OCI-LY3 (cell line): ENCODE measurements around the gene CYTH3.

ENCODE experiments used
- H2AFZ ChIP-seq: fragments of 200-600, 300-600 bp; shearing (Covaris generic); 2 replicates; pipeline ENCODE4 v1.6.0; 2014; ENCODE audit warnings: antibody characterized with exemption, low read depth, low read length
- H3K27ac ChIP-seq: fragments of 200-600, 300-600 bp; sonication (generic); 2 replicates; pipeline ENCODE4 v1.5.1; 2014; ENCODE audit warnings: mild to moderate bottlenecking, low read length, moderate library complexity, mixed read lengths
- H3K27me3 ChIP-seq: fragments of 200-600, 300-600 bp; sonication (generic); 2 replicates; pipeline ENCODE4 v1.6.1; 2014; ENCODE audit warnings: low read depth, low read length, mixed read lengths
- H3K36me3 ChIP-seq: fragments of 200-600, 300-600 bp; sonication (generic); replicated peaks from 2 replicates; pipeline ENCODE3; 2014; ENCODE audit warnings: low read depth, low read length, mixed read lengths
- H3K4me1 ChIP-seq: fragments of 300-600, 200-600 bp; sonication (generic); 2 replicates; pipeline ENCODE4 v1.6.1; 2014; ENCODE audit warnings: low read length, mixed read lengths
- H3K4me2 ChIP-seq: fragments of 200-600, 300-600 bp; sonication (generic); 2 replicates; pipeline ENCODE4 v1.6.1; 2014; ENCODE audit warnings: low read length, mixed read lengths
- H3K4me3 ChIP-seq: fragments of 300-600, 200-600 bp; sonication (generic); 2 replicates; pipeline ENCODE4 v1.5.1; 2014; ENCODE audit warnings: antibody characterized with exemption, mild to moderate bottlenecking, low read length, moderate library complexity
- H3K79me2 ChIP-seq: fragments of 300-600, 200-600 bp; shearing (Covaris generic); 2 replicates; pipeline ENCODE4 v1.6.1; 2014; ENCODE audit warnings: mild to moderate bottlenecking, low read length, mixed read lengths
- H3K9ac ChIP-seq: fragments of 300-600, 200-600 bp; shearing (Covaris generic); 2 replicates; pipeline ENCODE4 v1.6.0; 2014; ENCODE audit warnings: mild to moderate bottlenecking, low read length, moderate library complexity
- H3K9me3 ChIP-seq: fragments of 200-600, 300-600 bp; shearing (Covaris generic); 2 replicates; pipeline ENCODE4 v1.6.1; 2014; ENCODE audit warnings: low read length, mixed read lengths; ENCODE audit not compliant: insufficient read depth
- H4K20me1 ChIP-seq: fragments of 200-600, 300-600 bp; sonication (generic); 2 replicates; pipeline ENCODE4 v1.6.1; 2016; ENCODE audit warnings: low read length, mixed read lengths; ENCODE audit not compliant: insufficient read depth
- CTCF ChIP-seq: fragments of 200-600, 300-600 bp; sonication (generic); IDR thresholded peaks from 2 replicates; pipeline ENCODE4 v1.5.1; 2014; ENCODE audit warnings: antibody characterized with exemption, low read length, low read depth
- EZH2phosphoT487 ChIP-seq: fragments of 200-600 bp; shearing (Covaris generic); IDR thresholded peaks from 2 replicates; pipeline ENCODE4 v1.6.1; 2018; ENCODE audit warnings: antibody characterized with exemption, mixed run types, low read depth

Gene CYTH3

GRCh38 chr7:6251653-6252052 is 20.8 kb downstream of the CYTH3 start:
- Histone ChIP-seq H3K9me3 (no peaks in the 10 kb centered on the region), H3K4me1 (peaks cover 3% of the 10 kb centered on the region), H3K27ac (no peak overlapping the region), H4K20me1 (no peaks in the 10 kb centered on the region), H3K27me3 (peaks cover 2% of the 10 kb centered on the region; the same call in 1 of the 2 replicates), H3K4me3 (no peak overlapping the region), H3K36me3 (no peaks in the 10 kb centered on the region), H2AFZ (no peak overlapping the region), H3K79me2 (no peaks in the 10 kb centered on the region), H3K4me2 (no peak overlapping the region), H3K9ac (no peak overlapping the region)
- TF ChIP-seq CTCF: no peak
- no peak for TF ChIP-seq EZH2phosphoT487

- H3K27ac ChIP-seq: no peak overlapping the region
- H3K36me3 ChIP-seq: no peaks in the 10 kb centered on the region
- no peak overlapping the region for H3K4me2 ChIP-seq
- TF ChIP-seq CTCF (no peak), EZH2phosphoT487 (no peak)
- no peaks in the 10 kb centered on the region for H3K4me1 ChIP-seq
- H2AFZ ChIP-seq: no peak overlapping the region
- H3K27me3 ChIP-seq: no peaks in the 10 kb centered on the region
- H3K9me3 ChIP-seq: no peaks in the 10 kb centered on the region
- no peak overlapping the region for H3K9ac ChIP-seq
- H3K79me2 ChIP-seq: no peaks in the 10 kb centered on the region
- H4K20me1 ChIP-seq: no peaks in the 10 kb centered on the region
- H3K4me3 ChIP-seq: no peak overlapping the region
Observed at GRCh38 chr7:6250364-6250833, 22.0 kb downstream of the CYTH3 start.

- no peak overlapping the region for H3K27ac ChIP-seq
- H3K27me3 ChIP-seq: no peaks in the 10 kb centered on the region
- H3K4me1 ChIP-seq: no peaks in the 10 kb centered on the region
- H2AFZ ChIP-seq: no peak overlapping the region
- TF ChIP-seq CTCF: no peak
- H3K4me3 ChIP-seq: no peak overlapping the region
- H3K9ac ChIP-seq: no peak overlapping the region
- H3K4me2 ChIP-seq: no peak overlapping the region
- H3K79me2 ChIP-seq: no peaks in the 10 kb centered on the region
- H3K36me3 ChIP-seq: no peaks in the 10 kb centered on the region
- no peaks in the 10 kb centered on the region for H4K20me1 ChIP-seq
- no peaks in the 10 kb centered on the region for H3K9me3 ChIP-seq
Observed at GRCh38 chr7:6249043-6249442, 23.4 kb downstream of the CYTH3 start.

GRCh38 chr7:6248581-6248980 is 23.8 kb downstream of the CYTH3 start:
- no peaks in the 10 kb centered on the region for H3K79me2 ChIP-seq
- no peaks in the 10 kb centered on the region for H3K4me1 ChIP-seq
- H4K20me1 ChIP-seq: no peaks in the 10 kb centered on the region
- no peak overlapping the region for H3K4me2 ChIP-seq
- no peaks in the 10 kb centered on the region for H3K27me3 ChIP-seq
- TF ChIP-seq EZH2phosphoT487: no peak
- TF ChIP-seq CTCF: no peak
- H3K9me3 ChIP-seq: no peaks in the 10 kb centered on the region
- no peak overlapping the region for H2AFZ ChIP-seq
- no peaks in the 10 kb centered on the region for H3K36me3 ChIP-seq
- H3K9ac ChIP-seq: no peak overlapping the region
- no peak overlapping the region for H3K4me3 ChIP-seq
- H3K27ac ChIP-seq: no peak overlapping the region
